GM23338 (cell line): Measurements from ENCODE around the gene BCAS3. TPM values are rescaled to one million over a fixed set of nuclear protein-coding genes. Genes with fewer than 3 reads are reported as not detected.

ENCODE experiments used
- ATAC-seq: fragments of 200-7000 bp; cut with Tn5 transposase; 3 replicates; pipeline ENCODE4 v1.9.1; 2020
- DNase-seq: peaks from one replicate; pipeline ENCODE4 v3.0.0-alpha.2; 2015; ENCODE audit warnings: low spot score
- H2AFZ ChIP-seq: fragments of 200-600 bp; sonication (generic); 2 replicates; pipeline ENCODE4 v1.8.0; 2016; ENCODE audit warnings: antibody characterized with exemption, mild to moderate bottlenecking, moderate library complexity
- H3F3A ChIP-seq: fragments of 200-600 bp; sonication (generic); replicated peaks from 2 replicates; pipeline ENCODE4 v1.8.0; 2017; ENCODE audit warnings: antibody characterized with exemption, mixed run types, low read depth
- H3K27ac ChIP-seq: fragments of 200-600 bp; sonication (generic); 2 replicates; pipeline ENCODE4 v1.6.1; 2016; ENCODE audit warnings: low read depth
- H3K27me3 ChIP-seq: fragments of 200-600 bp; sonication (generic); 2 replicates; pipeline ENCODE4 v1.8.0; 2016; ENCODE audit warnings: mild to moderate bottlenecking, mixed run types, moderate library complexity; ENCODE audit not compliant: insufficient read depth
- H3K36me3 ChIP-seq: fragments of 200-600 bp; sonication (generic); 2 replicates; pipeline ENCODE4 v1.8.0; 2016; ENCODE audit warnings: mild to moderate bottlenecking; ENCODE audit not compliant: insufficient read depth
- H3K4me1 ChIP-seq: fragments of 200-600 bp; sonication (generic); 2 replicates; pipeline ENCODE4 v1.8.0; 2016; ENCODE audit warnings: mild to moderate bottlenecking, moderate library complexity; ENCODE audit not compliant: insufficient read depth
- H3K4me2 ChIP-seq: fragments of 200-600 bp; sonication (generic); 2 replicates; pipeline ENCODE4 v1.7.1; 2017; ENCODE audit warnings: mixed run types
- H3K4me3 ChIP-seq: fragments of 200-600 bp; sonication (generic); 2 replicates; pipeline ENCODE4 v1.6.1; 2016; ENCODE audit warnings: mixed run types
- H3K79me2 ChIP-seq: fragments of 200-600 bp; sonication (generic); replicated peaks from 2 replicates; pipeline ENCODE4 v1.8.0; 2017; ENCODE audit warnings: mild to moderate bottlenecking; ENCODE audit not compliant: insufficient read depth
- H3K9me2 ChIP-seq: fragments of 200-600 bp; sonication (generic); 2 replicates; pipeline ENCODE4 v1.8.0; 2017; ENCODE audit not compliant: insufficient read depth
- H4K20me1 ChIP-seq: fragments of 200-600 bp; sonication (generic); replicated peaks from 2 replicates; pipeline ENCODE4 v1.8.0; 2017; ENCODE audit warnings: mild to moderate bottlenecking; ENCODE audit not compliant: insufficient read depth
- H3K27ac Mint-ChIP-seq: 2 replicates; pipeline ENCODE4 v1.8.0; 2020; ENCODE audit warnings: inconsistent platforms, mild to moderate bottlenecking, moderate library complexity, mixed read lengths
- H3K27me3 Mint-ChIP-seq: 3 replicates; pipeline ENCODE4 v1.8.0; 2022; ENCODE audit warnings: low read depth, mild to moderate bottlenecking, moderate library complexity, mixed read lengths, inconsistent platforms; ENCODE audit not compliant: insufficient read depth, poor library complexity
- H3K36me3 Mint-ChIP-seq: 3 replicates; pipeline ENCODE4 v1.8.0; 2021; ENCODE audit warnings: low read depth, mild to moderate bottlenecking, inconsistent platforms, moderate library complexity, mixed read lengths
- H3K4me1 Mint-ChIP-seq: 3 replicates; pipeline ENCODE4 v1.8.0; 2020; ENCODE audit warnings: mild to moderate bottlenecking, inconsistent platforms, mixed read lengths
- H3K4me3 Mint-ChIP-seq: 3 replicates; pipeline ENCODE4 v1.8.0; 2021; ENCODE audit warnings: moderate library complexity, mild to moderate bottlenecking, inconsistent platforms, mixed read lengths
- H3K9me3 Mint-ChIP-seq: 3 replicates; pipeline ENCODE4 v1.8.0; 2020; ENCODE audit warnings: moderate library complexity, mild to moderate bottlenecking, inconsistent platforms, mixed read lengths
- CREB1 ChIP-seq: fragments of 250-450 bp; sonication (Bioruptor Pico); IDR thresholded peaks from 2 replicates; pipeline ENCODE4 v1.5.0; 2020; ENCODE audit warnings: low read depth, mild to moderate bottlenecking, moderate library complexity
- EZH2 ChIP-seq: fragments of 200-600 bp; sonication (generic); IDR thresholded peaks from one replicate; pipeline ENCODE4 v1.8.0; 2017; ENCODE audit warnings: antibody characterized with exemption, mild to moderate bottlenecking, low read depth; ENCODE audit not compliant: unreplicated experiment
- EZH2phosphoT487 ChIP-seq: fragments of 200-600 bp; sonication (generic); IDR thresholded peaks from one replicate; pipeline ENCODE4 v1.8.1; 2018; ENCODE audit warnings: antibody characterized with exemption; ENCODE audit not compliant: unreplicated experiment
- JUNB ChIP-seq: IDR thresholded peaks from one replicate; pipeline ENCODE4 v1.6.1; 2016; ENCODE audit warnings: antibody characterized with exemption; ENCODE audit not compliant: unreplicated experiment
- NANOG ChIP-seq: IDR thresholded peaks from 2 replicates; pipeline ENCODE4 v1.6.1; 2016; ENCODE audit warnings: antibody characterized with exemption, borderline replicate concordance
- POLR2AphosphoS5 ChIP-seq: IDR thresholded peaks from 2 replicates; pipeline ENCODE4 v1.6.1; 2016; ENCODE audit warnings: antibody characterized with exemption, low read depth
- STAT1 ChIP-seq: IDR thresholded peaks from one replicate; pipeline ENCODE4 v1.6.1; 2016; ENCODE audit warnings: antibody characterized with exemption; ENCODE audit not compliant: unreplicated experiment
- ZNF114 ChIP-seq: fragments of 250-450 bp; sonication (Bioruptor Pico); IDR thresholded peaks from 2 replicates; pipeline ENCODE4 v1.5.0; 2020; ENCODE audit warnings: mild to moderate bottlenecking, moderate library complexity
- ZNF331 ChIP-seq: fragments of 250-450 bp; sonication (Bioruptor Pico); IDR thresholded peaks from 2 replicates; pipeline ENCODE4 v1.5.0; 2020; ENCODE audit warnings: low read depth, mild to moderate bottlenecking, moderate library complexity
- polyA plus RNA-seq: library from polyadenylated mRNA; unstranded; fragments of >200 nt; fragmentation: Nextera tagmentation; extraction: Ambion mirVana; gene quantifications from 2 replicates; pipeline ENCODE4 v1.2.1, GENCODE V29; 2016
- total RNA-seq: library from RNA; depleted of rRNA; stranded (reverse); fragments of >200 nt; shearing (Covaris generic); gene quantifications from 2 replicates; pipeline ENCODE4 v1.2.3, GENCODE V29; 2014
- TF ChIP-seq, protein P1 (sequence below): fragments of 250-450 bp; sonication (Bioruptor Pico); IDR thresholded peaks from 2 replicates; pipeline ENCODE4 v1.5.0; 2020; ENCODE audit warnings: mild to moderate bottlenecking, moderate library complexity
- TF ChIP-seq, protein P2 (sequence below): IDR thresholded peaks from one replicate; pipeline ENCODE4 v1.6.1; 2018; ENCODE audit warnings: antibody characterized with exemption; ENCODE audit not compliant: unreplicated experiment
- TF ChIP-seq, protein P3 (sequence below), 2 experiments: fragments of 200-600 bp in 1 of 2; sonication (generic) in 1 of 2; conservative IDR thresholded peaks; 2 replicates each; pipeline versions ENCODE4 v1.5.1 to v1.6.1; 2016 to 2017; ENCODE audit warnings: antibody characterized with exemption in 2 of 2, low read depth in 2 of 2, mild to moderate bottlenecking in 2 of 2, moderate library complexity in 1 of 2
- TF ChIP-seq, protein P4 (sequence below): IDR thresholded peaks from 2 replicates; pipeline ENCODE4 v1.6.1; 2016; ENCODE audit warnings: antibody characterized with exemption

The BCAS3 gene
- total and polyA plus RNA-seq, 2 experiments from 2014 or later, result 8.2 to 28.0 TPM

DNA sequence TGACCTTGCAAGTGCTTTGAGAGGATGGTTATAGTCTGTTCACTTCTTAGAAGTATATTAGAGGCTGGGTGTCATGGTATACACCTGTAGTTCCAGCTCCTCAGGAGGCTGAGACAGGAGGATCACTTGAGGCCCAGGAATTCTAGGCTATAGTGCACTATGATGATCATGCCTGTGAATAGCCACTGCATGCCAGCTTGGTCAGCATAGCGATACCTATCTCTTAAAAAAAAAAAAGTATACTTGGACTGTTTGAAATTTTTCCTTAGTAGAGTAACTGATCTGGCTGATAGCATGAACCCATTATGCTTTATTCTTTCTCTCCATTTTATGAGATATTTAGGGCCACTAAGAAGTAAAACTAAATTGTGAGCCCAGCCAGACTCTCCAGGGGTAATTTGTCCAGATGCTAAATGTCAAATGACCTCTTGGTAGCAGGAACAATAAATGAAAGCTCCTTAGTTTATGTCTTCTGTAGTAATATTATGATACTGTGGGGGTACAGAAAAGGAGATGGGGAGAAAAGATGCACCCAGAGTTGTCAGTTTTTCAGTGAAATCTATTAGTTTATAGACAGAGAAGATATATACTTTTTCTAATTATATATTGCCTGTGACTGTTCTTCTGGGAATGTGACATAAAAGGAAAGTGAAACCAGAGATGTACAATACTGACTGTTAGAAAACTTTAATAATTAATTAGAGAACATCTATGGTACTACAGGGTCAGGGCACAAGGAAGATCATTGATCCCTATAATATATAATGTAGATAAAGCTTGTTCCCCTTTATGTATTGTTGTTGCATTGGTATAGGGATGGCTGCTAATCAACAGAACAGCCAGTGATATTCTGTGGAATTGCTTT lies 386.7 kb downstream of the BCAS3 start:
- DNase-seq (no peak), ATAC-seq (no peak)
- Mint-ChIP-seq H3K36me3 (no peaks in the 10 kb centered on the region), H3K27ac (no peak overlapping the region), H3K4me1 (peaks cover 11% of the 10 kb centered on the region), H3K9me3 (no peaks in the 10 kb centered on the region), H3K27me3 (peaks cover 3% of the 10 kb centered on the region), H3K4me3 (no peak overlapping the region)
- TF ChIP-seq, protein P1, sequence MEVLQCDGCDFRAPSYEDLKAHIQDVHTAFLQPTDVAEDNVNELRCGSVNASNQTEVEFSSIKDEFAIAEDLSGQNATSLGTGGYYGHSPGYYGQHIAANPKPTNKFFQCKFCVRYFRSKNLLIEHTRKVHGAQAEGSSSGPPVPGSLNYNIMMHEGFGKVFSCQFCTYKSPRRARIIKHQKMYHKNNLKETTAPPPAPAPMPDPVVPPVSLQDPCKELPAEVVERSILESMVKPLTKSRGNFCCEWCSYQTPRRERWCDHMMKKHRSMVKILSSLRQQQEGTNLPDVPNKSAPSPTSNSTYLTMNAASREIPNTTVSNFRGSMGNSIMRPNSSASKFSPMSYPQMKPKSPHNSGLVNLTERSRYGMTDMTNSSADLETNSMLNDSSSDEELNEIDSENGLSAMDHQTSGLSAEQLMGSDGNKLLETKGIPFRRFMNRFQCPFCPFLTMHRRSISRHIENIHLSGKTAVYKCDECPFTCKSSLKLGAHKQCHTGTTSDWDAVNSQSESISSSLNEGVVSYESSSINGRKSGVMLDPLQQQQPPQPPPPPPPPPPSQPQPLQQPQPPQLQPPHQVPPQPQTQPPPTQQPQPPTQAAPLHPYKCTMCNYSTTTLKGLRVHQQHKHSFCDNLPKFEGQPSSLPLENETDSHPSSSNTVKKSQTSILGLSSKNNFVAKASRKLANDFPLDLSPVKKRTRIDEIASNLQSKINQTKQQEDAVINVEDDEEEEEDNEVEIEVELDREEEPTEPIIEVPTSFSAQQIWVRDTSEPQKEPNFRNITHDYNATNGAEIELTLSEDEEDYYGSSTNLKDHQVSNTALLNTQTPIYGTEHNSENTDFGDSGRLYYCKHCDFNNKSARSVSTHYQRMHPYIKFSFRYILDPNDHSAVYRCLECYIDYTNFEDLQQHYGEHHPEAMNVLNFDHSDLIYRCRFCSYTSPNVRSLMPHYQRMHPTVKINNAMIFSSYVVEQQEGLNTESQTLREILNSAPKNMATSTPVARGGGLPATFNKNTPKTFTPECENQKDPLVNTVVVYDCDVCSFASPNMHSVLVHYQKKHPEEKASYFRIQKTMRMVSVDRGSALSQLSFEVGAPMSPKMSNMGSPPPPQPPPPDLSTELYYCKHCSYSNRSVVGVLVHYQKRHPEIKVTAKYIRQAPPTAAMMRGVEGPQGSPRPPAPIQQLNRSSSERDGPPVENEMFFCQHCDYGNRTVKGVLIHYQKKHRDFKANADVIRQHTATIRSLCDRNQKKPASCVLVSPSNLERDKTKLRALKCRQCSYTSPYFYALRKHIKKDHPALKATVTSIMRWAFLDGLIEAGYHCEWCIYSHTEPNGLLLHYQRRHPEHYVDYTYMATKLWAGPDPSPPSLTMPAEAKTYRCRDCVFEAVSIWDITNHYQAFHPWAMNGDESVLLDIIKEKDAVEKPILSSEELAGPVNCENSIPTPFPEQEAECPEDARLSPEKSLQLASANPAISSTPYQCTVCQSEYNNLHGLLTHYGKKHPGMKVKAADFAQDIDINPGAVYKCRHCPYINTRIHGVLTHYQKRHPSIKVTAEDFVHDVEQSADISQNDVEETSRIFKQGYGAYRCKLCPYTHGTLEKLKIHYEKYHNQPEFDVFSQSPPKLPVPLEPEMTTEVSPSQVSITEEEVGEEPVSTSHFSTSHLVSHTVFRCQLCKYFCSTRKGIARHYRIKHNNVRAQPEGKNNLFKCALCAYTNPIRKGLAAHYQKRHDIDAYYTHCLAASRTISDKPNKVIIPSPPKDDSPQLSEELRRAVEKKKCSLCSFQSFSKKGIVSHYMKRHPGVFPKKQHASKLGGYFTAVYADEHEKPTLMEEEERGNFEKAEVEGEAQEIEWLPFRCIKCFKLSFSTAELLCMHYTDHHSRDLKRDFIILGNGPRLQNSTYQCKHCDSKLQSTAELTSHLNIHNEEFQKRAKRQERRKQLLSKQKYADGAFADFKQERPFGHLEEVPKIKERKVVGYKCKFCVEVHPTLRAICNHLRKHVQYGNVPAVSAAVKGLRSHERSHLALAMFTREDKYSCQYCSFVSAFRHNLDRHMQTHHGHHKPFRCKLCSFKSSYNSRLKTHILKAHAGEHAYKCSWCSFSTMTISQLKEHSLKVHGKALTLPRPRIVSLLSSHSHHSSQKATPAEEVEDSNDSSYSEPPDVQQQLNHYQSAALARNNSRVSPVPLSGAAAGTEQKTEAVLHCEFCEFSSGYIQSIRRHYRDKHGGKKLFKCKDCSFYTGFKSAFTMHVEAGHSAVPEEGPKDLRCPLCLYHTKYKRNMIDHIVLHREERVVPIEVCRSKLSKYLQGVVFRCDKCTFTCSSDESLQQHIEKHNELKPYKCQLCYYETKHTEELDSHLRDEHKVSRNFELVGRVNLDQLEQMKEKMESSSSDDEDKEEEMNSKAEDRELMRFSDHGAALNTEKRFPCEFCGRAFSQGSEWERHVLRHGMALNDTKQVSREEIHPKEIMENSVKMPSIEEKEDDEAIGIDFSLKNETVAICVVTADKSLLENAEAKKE (CRISPR knock-in tag), result no peak
- TF ChIP-seq, protein P2, sequence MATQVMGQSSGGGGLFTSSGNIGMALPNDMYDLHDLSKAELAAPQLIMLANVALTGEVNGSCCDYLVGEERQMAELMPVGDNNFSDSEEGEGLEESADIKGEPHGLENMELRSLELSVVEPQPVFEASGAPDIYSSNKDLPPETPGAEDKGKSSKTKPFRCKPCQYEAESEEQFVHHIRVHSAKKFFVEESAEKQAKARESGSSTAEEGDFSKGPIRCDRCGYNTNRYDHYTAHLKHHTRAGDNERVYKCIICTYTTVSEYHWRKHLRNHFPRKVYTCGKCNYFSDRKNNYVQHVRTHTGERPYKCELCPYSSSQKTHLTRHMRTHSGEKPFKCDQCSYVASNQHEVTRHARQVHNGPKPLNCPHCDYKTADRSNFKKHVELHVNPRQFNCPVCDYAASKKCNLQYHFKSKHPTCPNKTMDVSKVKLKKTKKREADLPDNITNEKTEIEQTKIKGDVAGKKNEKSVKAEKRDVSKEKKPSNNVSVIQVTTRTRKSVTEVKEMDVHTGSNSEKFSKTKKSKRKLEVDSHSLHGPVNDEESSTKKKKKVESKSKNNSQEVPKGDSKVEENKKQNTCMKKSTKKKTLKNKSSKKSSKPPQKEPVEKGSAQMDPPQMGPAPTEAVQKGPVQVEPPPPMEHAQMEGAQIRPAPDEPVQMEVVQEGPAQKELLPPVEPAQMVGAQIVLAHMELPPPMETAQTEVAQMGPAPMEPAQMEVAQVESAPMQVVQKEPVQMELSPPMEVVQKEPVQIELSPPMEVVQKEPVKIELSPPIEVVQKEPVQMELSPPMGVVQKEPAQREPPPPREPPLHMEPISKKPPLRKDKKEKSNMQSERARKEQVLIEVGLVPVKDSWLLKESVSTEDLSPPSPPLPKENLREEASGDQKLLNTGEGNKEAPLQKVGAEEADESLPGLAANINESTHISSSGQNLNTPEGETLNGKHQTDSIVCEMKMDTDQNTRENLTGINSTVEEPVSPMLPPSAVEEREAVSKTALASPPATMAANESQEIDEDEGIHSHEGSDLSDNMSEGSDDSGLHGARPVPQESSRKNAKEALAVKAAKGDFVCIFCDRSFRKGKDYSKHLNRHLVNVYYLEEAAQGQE, result no peak
- TF ChIP-seq, protein P3, sequence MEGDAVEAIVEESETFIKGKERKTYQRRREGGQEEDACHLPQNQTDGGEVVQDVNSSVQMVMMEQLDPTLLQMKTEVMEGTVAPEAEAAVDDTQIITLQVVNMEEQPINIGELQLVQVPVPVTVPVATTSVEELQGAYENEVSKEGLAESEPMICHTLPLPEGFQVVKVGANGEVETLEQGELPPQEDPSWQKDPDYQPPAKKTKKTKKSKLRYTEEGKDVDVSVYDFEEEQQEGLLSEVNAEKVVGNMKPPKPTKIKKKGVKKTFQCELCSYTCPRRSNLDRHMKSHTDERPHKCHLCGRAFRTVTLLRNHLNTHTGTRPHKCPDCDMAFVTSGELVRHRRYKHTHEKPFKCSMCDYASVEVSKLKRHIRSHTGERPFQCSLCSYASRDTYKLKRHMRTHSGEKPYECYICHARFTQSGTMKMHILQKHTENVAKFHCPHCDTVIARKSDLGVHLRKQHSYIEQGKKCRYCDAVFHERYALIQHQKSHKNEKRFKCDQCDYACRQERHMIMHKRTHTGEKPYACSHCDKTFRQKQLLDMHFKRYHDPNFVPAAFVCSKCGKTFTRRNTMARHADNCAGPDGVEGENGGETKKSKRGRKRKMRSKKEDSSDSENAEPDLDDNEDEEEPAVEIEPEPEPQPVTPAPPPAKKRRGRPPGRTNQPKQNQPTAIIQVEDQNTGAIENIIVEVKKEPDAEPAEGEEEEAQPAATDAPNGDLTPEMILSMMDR (conservative IDR thresholded peaks at IDR 0.05; ENCODE audit: low read depth in 2 of 2), result no peak
- TF ChIP-seq ZNF331 (no peak), CREB1 (CRISPR knock-in tag) (no peak), ZNF114 (CRISPR knock-in tag) (no peak), NANOG (no peak), STAT1 (no peak), POLR2AphosphoS5 (no peak), EZH2phosphoT487 (no peak), EZH2 (no peak), JUNB (no peak)
- TF ChIP-seq, protein P4, sequence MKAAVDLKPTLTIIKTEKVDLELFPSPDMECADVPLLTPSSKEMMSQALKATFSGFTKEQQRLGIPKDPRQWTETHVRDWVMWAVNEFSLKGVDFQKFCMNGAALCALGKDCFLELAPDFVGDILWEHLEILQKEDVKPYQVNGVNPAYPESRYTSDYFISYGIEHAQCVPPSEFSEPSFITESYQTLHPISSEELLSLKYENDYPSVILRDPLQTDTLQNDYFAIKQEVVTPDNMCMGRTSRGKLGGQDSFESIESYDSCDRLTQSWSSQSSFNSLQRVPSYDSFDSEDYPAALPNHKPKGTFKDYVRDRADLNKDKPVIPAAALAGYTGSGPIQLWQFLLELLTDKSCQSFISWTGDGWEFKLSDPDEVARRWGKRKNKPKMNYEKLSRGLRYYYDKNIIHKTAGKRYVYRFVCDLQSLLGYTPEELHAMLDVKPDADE, result no peak
- Histone ChIP-seq H2AFZ (no peak overlapping the region), H3K9me2 (no peaks in the 10 kb centered on the region), H4K20me1 (no peaks in the 10 kb centered on the region), H3K27ac (no peak overlapping the region), H3K4me3 (no peak overlapping the region), H3F3A (no peaks in the 10 kb centered on the region), H3K27me3 (no peaks in the 10 kb centered on the region), H3K4me1 (peaks cover 12% of the 10 kb centered on the region), H3K79me2 (no peaks in the 10 kb centered on the region), H3K4me2 (no peak overlapping the region), H3K36me3 (no peaks in the 10 kb centered on the region)
